GM18502 (cell line): Measurements from ENCODE around the gene FNIP2.
"Not testable (repeated sequence)": the region's sequence is repeated elsewhere in the genome, so short reads cannot be mapped to it uniquely, and the experiment has no call there.

Source experiments
- ATAC-seq: cut with Tn5 transposase; IDR thresholded peaks from one replicate; pipeline ENCODE4 v1.9.1; 2021; ENCODE audit warnings: mild to moderate bottlenecking; ENCODE audit not compliant: unreplicated experiment, poor library complexity

The FNIP2 gene

GRCh38 chr4:158861766-158862165 lies 92.9 kb downstream of the FNIP2 start:
- ATAC-seq = no peak

- no peak for ATAC-seq
These were observed 94.5 kb downstream of the FNIP2 start for GRCh38 chr4:158863296-158863695.

DNA sequence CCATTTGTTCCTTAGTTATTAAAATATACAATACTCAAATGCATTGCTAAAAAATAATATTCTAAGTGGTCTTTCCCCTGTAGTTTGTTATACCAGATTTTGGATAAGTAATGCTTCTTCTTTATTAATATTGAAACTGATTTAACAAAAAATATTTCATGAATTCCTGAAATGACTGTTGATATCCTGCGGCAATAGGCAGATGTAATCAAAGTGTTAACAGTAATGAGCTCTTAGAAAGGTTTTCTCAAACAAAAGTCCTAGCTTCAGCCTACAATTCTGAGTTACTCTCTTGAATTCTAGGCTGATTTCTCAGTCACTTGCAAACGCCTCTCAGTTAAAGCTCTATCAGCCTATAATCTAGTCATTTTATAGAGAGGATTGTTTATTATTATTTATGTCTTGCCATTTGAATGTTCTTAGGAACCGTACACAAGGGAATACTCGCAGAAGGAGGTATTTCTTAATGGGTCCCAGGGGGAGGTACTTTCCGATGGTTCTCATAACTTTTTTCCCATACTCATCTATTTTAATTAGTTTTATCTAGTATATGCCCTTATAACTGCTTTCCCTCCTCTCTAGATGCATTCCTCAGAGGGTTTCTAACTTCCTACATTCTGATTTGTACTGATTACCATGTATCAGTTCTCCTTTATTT lies 96.8 kb downstream of the FNIP2 start:
- no peak for ATAC-seq

DNA sequence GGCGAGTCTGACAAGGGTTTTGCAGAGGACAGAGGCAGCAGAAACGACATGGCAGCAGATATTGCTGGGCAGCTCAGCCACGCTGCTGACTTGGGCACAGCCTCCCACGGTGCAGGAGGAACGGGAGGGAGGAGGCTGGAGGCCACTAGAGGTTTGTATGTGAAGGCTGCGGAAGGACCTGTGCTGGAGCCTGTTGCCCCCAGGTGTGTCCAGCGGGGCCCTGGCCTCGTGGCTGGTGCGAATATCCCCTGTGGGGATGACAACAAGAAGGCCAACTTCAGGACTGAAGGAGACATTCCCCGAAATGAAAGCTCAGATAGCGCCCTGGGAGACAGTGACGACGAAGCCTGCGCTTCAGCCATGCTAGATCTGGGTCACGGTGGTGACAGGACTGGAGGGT lies 100.2 kb downstream of the FNIP2 start:
- no peak for ATAC-seq

GRCh38 chr4:158869761-158870160 lies 100.9 kb downstream of the FNIP2 start:
- no peak for ATAC-seq

DNA sequence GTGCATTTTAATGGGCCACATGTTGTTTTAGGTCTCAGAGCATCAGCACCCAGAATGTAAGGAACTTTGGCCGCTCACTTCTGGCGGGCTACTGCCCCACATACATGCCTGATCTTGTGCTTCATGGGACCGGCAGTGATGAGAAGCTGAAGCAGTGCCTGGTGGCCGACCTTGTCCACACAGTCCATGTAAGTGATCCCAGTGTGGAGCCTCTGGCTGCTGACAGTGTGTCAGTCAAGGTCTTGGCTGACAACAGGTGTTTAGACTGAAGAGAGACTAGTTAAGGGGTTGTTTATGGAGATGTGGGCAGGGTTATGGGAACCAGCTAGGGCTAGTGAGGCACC lies 101.4 kb downstream of the FNIP2 start:
- no peak for ATAC-seq

DNA sequence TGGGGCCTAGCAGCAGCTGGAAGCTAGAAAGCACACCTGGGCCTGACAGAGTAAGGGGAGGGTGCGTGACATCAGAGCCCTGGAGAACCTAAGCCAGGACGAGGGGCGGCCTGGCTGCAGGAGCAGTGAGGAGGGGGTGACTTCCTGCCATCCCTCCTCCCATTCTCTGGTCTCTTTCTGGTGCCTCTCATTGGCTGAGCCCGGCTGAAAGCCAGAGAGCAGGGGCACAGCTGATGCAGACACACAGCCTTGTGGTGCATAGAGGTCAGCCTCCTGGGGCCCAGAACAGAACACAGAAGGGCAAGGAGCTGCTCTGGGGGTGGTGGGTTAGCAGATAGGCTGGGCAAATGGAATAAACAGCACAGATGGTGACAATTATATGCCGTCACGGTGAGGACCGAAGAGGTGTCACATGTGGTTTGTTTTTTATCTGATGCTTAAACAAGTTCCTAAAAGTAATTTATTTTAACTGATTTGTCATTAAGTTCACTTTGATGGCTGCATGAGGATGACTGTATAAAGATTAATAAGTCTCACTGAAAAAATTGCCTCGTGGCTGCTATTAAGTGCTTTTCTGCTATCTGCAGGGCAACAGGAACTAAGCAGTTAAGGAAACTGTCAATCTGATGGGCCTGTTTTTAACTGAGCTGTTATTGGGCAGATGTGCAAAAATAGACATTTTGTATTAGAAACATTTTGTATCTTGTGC lies 102.0 kb downstream of the FNIP2 start:
- ATAC-seq = no peak

GRCh38 chr4:158871335-158871724 lies 102.5 kb downstream of the FNIP2 start:
- ATAC-seq = no peak

DNA sequence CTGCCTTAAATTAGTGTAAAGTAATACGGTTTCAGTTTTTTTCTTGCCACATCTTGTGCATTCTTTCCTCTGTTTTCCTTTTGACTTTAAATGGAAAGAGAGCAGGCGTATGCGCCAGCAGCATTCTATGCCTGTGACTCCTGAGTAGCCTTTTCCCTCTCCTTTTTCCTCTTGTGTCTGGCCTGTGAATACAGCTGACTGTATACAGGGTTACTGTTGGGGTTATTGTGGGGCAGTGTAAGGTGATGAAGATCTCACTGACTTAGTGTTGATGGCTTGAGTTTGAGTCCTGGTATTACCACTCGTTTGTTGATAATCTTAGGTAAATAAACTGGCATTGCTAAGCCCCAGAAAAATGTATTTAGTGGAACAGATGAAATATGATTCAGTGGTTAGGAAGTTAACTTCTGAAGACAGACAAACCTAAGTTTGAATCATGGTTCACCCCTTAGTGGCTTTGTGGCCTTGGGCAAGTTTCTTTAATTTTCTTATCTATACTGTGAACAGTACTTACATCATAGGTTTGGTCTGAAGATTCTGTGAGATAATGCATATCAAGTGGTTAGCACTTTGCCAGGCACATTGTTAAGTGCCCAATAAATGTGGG lies 105.1 kb downstream of the FNIP2 start:
- ATAC-seq = no peak

DNA sequence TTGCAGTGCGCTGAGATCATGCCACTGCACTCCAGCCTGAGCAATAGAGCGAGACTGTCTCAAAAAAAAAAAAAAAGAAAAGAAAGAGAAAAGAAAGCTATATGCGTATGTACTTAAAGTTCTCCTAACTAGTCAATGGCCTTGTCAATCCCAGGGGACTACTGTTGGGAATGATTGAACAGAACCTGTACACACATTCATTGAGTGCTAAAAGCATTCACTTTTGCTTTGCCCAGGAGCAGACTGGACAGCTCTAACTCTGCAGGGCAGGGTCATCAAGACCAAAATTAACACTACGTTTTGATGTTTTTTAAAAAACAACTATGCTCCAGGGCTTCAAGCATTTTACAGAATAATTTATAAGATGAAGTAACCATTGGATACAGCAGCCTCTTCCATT lies 106.2 kb downstream of the FNIP2 start:
- ATAC-seq = no peak

- no peak for ATAC-seq
These were observed 106.6 kb downstream of the FNIP2 start for GRCh38 chr4:158875455-158875854.

GRCh38 chr4:158877069-158877468 lies 108.2 kb downstream of the FNIP2 start:
- no peak for ATAC-seq

DNA sequence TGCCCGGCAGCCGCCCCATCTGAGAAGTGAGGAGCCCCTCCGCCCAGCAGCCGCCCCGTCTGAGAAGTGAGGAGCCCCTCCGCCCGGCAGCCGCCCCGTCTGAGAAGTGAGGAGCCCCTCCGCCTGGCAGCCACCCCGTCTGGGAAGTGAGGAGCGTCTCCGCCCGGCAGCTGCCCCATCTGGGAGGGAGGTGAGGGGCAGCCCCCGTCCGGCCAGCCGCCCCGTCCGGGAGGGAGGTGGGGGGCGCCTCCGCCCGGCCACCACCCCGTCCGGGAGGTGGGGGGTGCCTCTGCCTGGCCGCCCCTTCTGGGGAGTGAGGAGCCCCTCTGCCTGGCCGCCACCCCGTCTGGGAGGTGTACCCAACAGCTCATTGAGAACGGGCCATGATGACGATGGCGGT lies 113.3 kb downstream of the FNIP2 start:
- not testable (repeated sequence) for ATAC-seq

GRCh38 chr4:158884280-158884679 lies 115.5 kb downstream of the FNIP2 start:
- ATAC-seq = no peak

DNA sequence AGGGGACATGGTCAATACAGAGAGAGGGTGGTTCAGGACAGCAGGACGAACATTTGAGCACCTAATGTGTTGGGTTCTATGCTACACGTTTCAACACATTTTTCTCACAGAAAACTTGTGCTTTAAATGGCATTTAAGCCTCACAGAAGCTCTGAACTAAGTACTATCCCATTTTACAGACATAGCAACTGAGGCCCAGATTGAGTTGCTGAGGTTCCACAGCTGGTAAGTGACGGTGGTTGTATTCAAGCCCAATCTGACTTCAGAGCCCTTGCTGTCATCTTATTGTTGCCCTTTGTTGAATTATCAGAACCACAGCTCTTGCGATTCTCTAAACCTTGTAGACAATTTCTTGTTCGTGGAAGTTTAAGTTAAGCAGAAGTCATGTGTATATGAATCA lies 116.7 kb downstream of the FNIP2 start:
- no peak for ATAC-seq

- no peak for ATAC-seq
These were observed 121.5 kb downstream of the FNIP2 start for GRCh38 chr4:158890294-158890693.

- ATAC-seq = no peak
These were observed 122.4 kb downstream of the FNIP2 start for GRCh38 chr4:158891256-158891655.

DNA sequence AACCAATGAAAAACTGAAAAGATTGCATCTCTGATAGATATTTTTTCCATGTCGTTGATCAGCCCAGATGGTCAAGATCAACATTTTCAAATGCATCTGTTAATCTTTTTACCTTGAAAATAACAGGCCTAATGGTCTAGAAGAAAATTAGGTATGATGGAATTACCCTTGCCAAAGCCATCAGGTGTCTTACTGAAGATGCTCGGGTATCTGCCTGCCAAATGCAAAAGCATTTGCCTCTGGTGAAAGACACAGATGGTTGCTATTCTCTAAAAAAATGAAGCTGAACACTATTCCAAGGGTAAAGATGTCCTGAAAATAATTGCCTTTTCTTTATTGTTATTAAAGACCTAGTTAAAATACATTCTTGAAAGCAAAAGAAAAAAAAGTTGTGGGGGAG lies 126.0 kb downstream of the FNIP2 start:
- no peak for ATAC-seq

GRCh38 chr4:158895797-158896576 lies 127.2 kb downstream of the FNIP2 start:
- no peak for ATAC-seq

DNA sequence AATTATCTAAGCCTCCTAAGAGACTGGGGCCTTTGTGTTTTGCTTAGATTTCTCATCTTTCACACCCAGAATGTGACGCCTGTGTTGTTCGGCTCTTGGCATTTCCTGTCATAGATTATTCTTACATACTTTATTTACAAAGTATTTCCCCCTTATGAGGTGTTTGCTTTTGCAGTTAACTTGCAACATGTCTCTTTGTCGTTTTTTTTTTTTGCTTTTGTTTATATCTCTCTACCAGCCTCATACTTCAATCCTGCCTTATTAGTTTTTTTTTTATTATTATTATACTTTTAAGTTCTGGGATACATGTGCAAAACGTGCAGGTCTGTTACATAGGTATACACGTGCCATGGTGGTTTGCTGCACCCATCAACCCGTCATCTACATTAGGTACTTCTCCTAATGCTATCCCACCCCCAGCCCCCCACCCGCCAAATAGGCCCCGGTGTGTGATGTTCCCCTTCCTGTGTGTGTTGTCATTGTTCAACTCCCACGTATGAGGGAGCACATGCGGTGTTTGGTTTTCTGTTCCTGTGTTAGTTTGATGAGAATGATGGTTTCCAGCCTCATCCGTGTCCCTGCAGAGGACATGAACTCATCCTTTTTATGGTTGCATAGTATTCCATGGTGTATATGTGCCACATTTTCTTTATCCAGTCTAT lies 127.9 kb downstream of the FNIP2 start:
- not testable (repeated sequence) for ATAC-seq

- ATAC-seq = not testable (repeated sequence)
These were observed 131.6 kb downstream of the FNIP2 start for GRCh38 chr4:158900408-158900807.
